Measurements from ENCODE around the gene GAB1.

Gene GAB1

GRCh38 chr4:143352720-143353119 lies 16.0 kb downstream of the GAB1 start:
- no peak for DNase-seq (ENCODE audit: low spot score)
- no peak for TF ChIP-seq CTCF (IDR thresholded peaks at IDR 0.05; ENCODE audit: extremely low read depth, missing control alignments)

GRCh38 chr4:143353797-143354196 lies 17.1 kb downstream of the GAB1 start:
- TF ChIP-seq CTCF (IDR thresholded peaks at IDR 0.05; ENCODE audit: extremely low read depth, missing control alignments): no peak
- DNase-seq (ENCODE audit: low spot score): no peak

GRCh38 chr4:143354990-143355389 lies 18.3 kb downstream of the GAB1 start:
- no peak for DNase-seq (ENCODE audit: low spot score)
- no peak for TF ChIP-seq CTCF (IDR thresholded peaks at IDR 0.05; ENCODE audit: extremely low read depth, missing control alignments)

GRCh38 chr4:143355540-143356217 lies 19.0 kb downstream of the GAB1 start:
- no peak for TF ChIP-seq CTCF (IDR thresholded peaks at IDR 0.05; ENCODE audit: extremely low read depth, missing control alignments)
- DNase-seq (ENCODE audit: low spot score): no peak

- no peak for TF ChIP-seq CTCF (IDR thresholded peaks at IDR 0.05; ENCODE audit: extremely low read depth, missing control alignments)
- DNase-seq (ENCODE audit: low spot score): no peak
Observed at GRCh38 chr4:143356493-143356892, 19.8 kb downstream of the GAB1 start.

- no peak for TF ChIP-seq CTCF (IDR thresholded peaks at IDR 0.05; ENCODE audit: extremely low read depth, missing control alignments)
- no peak for DNase-seq (ENCODE audit: low spot score)
Observed at GRCh38 chr4:143357161-143357845, 20.6 kb downstream of the GAB1 start.

- no peak for DNase-seq (ENCODE audit: low spot score)
- no peak for TF ChIP-seq CTCF (IDR thresholded peaks at IDR 0.05; ENCODE audit: extremely low read depth, missing control alignments)
Observed at GRCh38 chr4:143358419-143358818, 21.7 kb downstream of the GAB1 start.
